ENCODE measurements around the gene HNRNPAB.
"Not testable (repeated sequence)": the region's sequence is repeated elsewhere in the genome, so short reads cannot be mapped to it uniquely, and the experiment has no call there.

HNRNPAB gene

DNA sequence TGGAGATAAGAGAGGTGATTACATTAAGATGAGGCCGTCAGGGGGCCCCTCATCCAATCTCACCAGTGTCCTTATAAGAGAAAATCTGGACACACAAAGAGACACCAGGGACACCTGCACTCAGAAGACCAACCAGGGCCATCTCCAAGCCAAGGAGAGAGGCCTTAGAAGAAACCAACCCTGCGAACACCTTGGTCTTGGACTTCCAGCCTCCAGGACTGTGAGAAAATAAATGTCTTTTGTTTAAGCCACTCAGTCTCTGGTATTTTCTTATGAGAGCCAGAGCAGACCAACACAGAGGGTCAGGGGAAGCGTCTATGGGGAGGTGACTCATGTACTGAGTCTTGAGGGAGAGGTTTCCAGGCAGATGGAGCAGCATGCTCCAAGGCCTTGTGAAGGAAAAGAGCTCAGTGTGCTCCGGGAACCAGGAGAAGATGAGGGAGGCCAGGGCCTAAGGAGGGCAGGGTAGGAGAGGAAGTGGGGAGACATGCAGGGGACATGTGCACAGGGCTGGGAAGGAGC, 22.9 kb downstream of the HNRNPAB start:
- peak; percentile 59 for DNase-seq (ENCODE audit: low read depth, low spot score)
- TF ChIP-seq CTCF (IDR thresholded peaks at IDR 0.05; ENCODE audit: low read depth, low read length): no peak
- no peak overlapping the region for H3K4me3 ChIP-seq (ENCODE audit: low read depth, low read length)
- in situ Hi-C loops (cut with HindIII; ENCODE audit: low sequenced_read_pairs): no loop called here

GRCh38 chr5:178227929-178228328, 23.6 kb downstream of the HNRNPAB start:
- DNase-seq (ENCODE audit: low read depth, low spot score): no peak
- no peak overlapping the region for H3K4me3 ChIP-seq (ENCODE audit: low read depth, low read length)
- no peak for TF ChIP-seq CTCF (IDR thresholded peaks at IDR 0.05; ENCODE audit: low read depth, low read length)
- in situ Hi-C loops (cut with HindIII; ENCODE audit: low sequenced_read_pairs): no loop called here

DNA sequence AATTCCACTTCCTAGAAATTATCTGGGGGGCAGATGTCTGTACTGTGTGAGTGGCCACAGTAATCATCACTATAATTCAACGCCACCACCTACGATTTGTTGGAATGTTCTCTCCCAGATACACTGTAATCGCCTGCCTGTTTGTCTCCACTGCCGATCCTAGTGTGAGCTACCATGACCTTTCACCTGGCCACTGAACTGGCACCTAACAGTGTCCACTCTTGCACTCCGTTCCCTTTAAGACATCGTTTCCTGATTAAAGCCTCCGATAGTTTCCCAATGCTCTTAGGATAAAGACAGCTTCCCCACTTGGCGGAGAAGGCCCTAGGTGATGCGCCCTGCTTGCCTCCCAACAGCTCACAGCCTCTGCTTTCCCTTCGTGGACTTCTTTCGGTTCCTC, 24.3 kb downstream of the HNRNPAB start:
- in situ Hi-C loops (cut with HindIII; ENCODE audit: low sequenced_read_pairs): no loop called here
- no peak overlapping the region for H3K4me3 ChIP-seq (ENCODE audit: low read depth, low read length)
- no peak for DNase-seq (ENCODE audit: low read depth, low spot score)
- no peak for TF ChIP-seq CTCF (IDR thresholded peaks at IDR 0.05; ENCODE audit: low read depth, low read length)

DNA sequence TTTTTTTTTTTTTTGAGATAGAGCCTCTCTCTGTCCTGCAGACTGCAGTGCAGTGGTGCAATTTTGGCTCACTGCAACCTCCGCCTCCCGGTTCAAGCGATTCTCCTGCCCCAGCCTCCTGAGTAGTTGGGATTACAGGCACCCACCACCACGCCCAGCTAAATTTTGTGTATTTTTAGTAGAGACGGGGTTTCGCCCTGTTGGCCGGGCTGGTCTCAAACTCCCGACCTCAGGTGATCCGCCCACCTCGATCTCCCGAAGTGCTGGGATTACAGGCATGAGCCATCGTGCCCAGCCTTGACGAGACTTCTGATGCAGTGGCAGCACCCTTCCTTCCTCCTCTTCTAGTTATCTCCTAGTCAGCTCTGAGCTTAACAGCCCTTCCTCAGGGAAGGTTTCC, 24.8 kb downstream of the HNRNPAB start:
- H3K4me3 ChIP-seq (ENCODE audit: low read depth, low read length); in situ Hi-C loops (cut with HindIII; ENCODE audit: low sequenced_read_pairs); DNase-seq (ENCODE audit: low read depth, low spot score): not testable (repeated sequence)

GRCh38 chr5:178229861-178230260, 25.5 kb downstream of the HNRNPAB start:
- no peak for DNase-seq (ENCODE audit: low read depth, low spot score)
- H3K4me3 ChIP-seq (ENCODE audit: low read depth, low read length): no peak overlapping the region
- TF ChIP-seq CTCF (IDR thresholded peaks at IDR 0.05; ENCODE audit: low read depth, low read length): no peak
- in situ Hi-C loops (cut with HindIII; ENCODE audit: low sequenced_read_pairs): no loop called here

- in situ Hi-C loops (cut with HindIII; ENCODE audit: low sequenced_read_pairs): no loop called here
- TF ChIP-seq CTCF (IDR thresholded peaks at IDR 0.05; ENCODE audit: low read depth, low read length): no peak
- DNase-seq (ENCODE audit: low read depth, low spot score): no peak
- H3K4me3 ChIP-seq (ENCODE audit: low read depth, low read length): peak overlapping the region; percentile 83
Observed at GRCh38 chr5:178230879-178231538, 26.7 kb downstream of the HNRNPAB start.

GRCh38 chr5:178231539-178232123, 27.3 kb downstream of the HNRNPAB start:
- no peak for TF ChIP-seq CTCF (IDR thresholded peaks at IDR 0.05; ENCODE audit: low read depth, low read length)
- peak overlapping the region; percentile 83 for H3K4me3 ChIP-seq (ENCODE audit: low read depth, low read length)
- DNase-seq (ENCODE audit: low read depth, low spot score): no peak
- in situ Hi-C loops (cut with HindIII; ENCODE audit: low sequenced_read_pairs): no loop called here
